Posterior vena cava (tissue), 2 donors: ENCODE measurements around the gene UCP2. TPM values are rescaled to one million over a fixed set of nuclear protein-coding genes. Genes with fewer than 3 reads are reported as not detected.

Experiments
- DNase-seq: peaks from one replicate; pipeline ENCODE4 v3.0.0-alpha.2; 2020; ENCODE audit warnings: low spot score
- intact Hi-C, 2 donors: fragments of 100-400 bp; cut with DNase I; formaldehyde crosslinking; loops; one replicate each; pipeline versions ENCODE4 v1.14.1 to v1.14.2; 2022 to 2023
- total RNA-seq, 2 donors: library from RNA; stranded (reverse); fragmentation: NEBNext Ultra II Directional; extraction: Animal tissue kit (Norgen Biotek cat#: 25700); gene quantifications; one replicate each; pipeline ENCODE4 v1.2.1, GENCODE V29; 2021
- donor health status: DM: yes; HTN: yes; CAD: no.
- donor health status: DM: yes; HTN: yes; CAD: no.

UCP2 gene
- total RNA-seq, 2 donors from 2014 or later = 22.8 to 38.7 TPM

DNA sequence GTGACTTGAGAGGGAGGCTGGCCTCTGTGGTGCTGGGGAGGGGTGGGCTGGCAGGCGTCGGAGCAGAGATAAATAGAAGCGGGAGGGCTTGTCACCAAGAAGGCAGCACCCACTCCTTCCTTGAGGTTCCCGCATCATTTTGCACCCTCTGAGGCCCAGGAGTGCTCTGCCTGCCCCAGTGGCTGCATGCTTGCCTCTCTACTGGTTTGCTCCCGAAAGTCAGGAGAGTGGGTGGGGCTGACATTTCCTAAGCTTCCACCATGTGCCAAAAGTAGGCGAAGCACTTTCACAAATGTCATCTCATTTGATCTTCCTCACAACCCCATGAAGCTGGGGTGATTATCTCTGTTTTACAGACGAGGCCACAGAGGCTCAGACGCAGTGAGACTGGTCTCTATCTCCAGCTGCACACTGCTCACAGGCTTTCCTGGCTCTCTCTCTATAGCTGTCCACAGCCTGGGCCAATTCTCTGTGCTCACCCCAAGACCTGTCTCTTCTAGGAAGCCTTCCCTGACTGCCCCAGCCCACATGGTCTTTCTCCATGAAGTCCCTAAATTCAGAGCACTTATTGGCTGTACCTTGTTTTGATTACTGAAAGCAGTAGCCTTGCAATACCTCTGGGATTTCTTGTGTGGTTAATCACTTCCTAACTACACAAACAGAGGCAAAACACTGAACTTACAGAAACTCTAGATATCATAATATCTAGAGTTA lies 28.9 kb upstream of the UCP2 start:
- intact Hi-C loops = no loop called here
- peak; percentile 63 for DNase-seq

GRCh38 chr11:74010306-74011300 lies 28.0 kb upstream of the UCP2 start:
- DNase-seq = peak; percentile 36
- intact Hi-C loops = no loop called here

DNA sequence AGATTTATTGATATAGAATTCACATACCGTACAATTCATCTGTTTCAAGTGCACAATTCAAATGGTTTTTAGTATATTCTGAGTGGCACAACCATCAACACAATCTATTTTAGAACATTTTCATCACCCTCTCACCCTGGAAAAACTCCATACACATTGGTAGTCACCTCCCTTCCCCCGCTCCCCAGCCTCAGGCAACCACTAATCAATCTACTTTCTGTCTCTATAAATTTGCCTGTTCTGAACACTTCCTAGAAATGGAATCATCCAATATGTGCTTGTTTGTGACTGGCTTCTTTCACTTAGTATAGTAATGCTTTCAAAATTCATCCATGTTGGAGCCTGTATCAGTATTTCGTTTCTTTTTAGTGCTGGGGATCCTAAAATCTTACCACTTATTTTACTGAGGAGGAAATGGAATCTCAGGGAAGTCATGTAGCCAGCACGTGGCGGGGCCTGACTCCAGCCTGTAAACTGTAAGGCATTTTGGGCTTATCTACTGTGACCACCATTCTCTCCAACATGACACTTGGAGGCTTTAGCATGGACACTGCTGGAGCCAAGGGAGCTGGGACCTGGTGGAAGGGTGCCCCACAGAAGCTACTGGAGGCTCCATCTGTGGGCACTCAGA lies 27.1 kb upstream of the UCP2 start:
- DNase-seq = peak; percentile 10
- intact Hi-C loops = no loop called here

- intact Hi-C loops = no loop called here
- no peak for DNase-seq
Observed at GRCh38 chr11:74009230-74009547, 26.5 kb upstream of the UCP2 start.

DNA sequence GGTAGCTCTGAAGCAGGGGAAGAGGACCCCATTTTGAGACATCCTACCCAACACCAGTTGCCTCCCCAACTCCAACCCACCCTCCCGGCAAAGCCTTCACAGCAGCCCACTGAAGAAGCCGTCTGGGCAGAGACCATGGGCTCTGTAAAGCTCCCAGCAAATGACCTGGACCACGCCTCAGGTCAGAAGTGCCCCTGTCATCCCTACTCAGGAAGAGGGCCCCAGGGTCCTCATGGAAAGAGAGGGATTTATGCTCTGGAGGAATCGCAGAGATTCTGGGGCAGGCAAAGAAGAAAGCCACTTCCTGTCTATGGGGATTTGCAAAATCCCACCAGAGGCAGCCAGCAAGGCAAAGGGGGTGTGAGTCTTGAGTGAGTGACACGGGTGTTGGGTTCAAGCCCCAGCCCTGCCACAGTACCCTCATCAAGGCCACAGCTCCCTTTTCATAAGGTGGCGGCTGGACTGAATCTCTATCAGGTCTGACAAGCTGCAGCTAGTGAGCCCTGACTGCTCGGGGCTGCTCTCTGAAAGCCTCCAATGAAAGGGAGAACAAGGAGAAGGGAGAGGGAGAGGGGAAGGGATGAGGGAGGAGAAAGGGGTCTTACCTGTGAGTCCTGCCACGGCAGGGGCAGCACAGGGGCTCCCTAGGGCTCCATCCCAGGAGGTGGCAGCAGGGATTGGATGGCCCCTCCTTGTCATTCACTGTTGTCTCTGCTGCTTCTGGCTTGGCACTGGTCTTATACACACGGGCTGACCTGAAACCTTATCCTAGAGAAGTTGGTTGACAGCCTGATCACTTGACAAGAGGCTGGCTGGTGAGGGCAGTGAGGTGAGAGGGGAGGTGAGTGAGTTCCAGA lies 26.0 kb upstream of the UCP2 start, which contains the start of gene UCP3:
Gene UCP3, minus strand, starts transcription at position 713 of the 857 bp plus-strand sequence. CDS start 2,043 bp downstream, outside the sequence.
- peak; percentile 66 for DNase-seq
- intact Hi-C loops = no loop called here

GRCh38 chr11:74007691-74008372 lies 25.2 kb upstream of the UCP2 start:
- DNase-seq = peak; percentile 30
- intact Hi-C loops = no loop called here

DNA sequence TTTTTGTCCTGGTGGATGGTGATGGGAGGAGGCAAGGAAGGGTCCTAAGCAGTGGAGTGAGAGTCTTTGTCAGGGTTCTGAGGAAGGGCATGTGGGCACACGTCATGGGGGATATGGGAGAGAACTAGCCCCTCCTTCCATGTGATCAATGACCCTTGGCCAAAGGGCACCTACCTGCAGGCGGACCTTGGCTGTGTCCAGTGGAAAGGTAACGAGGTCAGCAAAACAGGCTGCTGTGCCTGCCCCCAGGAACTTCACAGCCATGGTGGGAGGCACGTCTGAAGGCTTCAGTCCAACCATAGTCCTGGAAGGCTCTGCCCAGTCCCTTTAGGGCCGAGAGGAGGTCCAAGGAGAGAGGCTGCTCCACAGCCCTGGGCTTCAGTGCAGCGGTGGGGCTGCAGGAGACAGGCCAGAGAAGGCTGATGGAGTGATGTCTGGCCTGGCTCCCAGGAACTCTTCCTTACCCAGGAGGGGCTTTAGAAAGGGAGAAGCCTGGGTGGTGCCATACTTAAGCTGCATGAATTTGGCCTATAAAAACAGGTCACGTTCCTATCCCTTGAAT lies 24.2 kb upstream of the UCP2 start:
- DNase-seq = peak; percentile 29
- intact Hi-C loops = no loop called here

DNA sequence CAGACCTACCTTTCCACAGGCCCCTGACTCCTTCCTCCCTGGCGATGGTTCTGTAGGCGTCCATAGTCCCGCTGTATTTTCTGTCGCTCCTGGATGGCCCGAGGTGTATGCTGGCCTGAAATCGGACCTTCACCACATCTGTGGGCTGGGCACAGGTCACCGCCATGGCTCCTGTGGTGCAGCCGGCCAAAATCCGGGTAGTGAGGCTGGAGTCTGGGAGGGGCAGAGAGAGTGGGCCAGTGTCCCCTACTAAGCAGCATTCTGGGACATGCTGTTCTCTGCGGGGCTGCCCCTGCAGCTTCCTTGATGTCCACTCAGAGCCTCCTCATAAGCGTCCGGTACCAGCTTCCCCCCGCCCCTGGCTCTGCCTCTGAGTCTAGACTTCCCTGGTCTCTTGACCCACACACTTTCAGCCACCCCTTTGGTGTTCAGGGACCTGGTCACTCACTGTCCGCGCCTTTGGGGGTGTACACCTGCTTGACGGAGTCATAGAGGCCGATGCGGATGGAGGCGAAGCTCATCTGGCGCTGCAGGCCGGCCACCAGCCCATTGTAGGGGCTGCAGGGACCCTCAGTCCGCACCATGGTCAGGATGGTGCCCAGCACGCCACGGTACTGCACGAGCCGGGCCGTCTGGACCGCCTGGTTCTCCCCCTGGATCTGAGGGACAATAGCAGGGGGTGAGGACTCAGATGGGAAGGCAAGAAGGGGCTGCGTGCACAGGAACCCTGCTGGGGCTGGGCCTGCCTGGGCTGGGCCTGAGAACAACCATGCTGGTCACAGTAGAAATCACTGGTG lies 23.3 kb upstream of the UCP2 start:
- DNase-seq = peak; percentile 54
- intact Hi-C loops = no loop called here

DNA sequence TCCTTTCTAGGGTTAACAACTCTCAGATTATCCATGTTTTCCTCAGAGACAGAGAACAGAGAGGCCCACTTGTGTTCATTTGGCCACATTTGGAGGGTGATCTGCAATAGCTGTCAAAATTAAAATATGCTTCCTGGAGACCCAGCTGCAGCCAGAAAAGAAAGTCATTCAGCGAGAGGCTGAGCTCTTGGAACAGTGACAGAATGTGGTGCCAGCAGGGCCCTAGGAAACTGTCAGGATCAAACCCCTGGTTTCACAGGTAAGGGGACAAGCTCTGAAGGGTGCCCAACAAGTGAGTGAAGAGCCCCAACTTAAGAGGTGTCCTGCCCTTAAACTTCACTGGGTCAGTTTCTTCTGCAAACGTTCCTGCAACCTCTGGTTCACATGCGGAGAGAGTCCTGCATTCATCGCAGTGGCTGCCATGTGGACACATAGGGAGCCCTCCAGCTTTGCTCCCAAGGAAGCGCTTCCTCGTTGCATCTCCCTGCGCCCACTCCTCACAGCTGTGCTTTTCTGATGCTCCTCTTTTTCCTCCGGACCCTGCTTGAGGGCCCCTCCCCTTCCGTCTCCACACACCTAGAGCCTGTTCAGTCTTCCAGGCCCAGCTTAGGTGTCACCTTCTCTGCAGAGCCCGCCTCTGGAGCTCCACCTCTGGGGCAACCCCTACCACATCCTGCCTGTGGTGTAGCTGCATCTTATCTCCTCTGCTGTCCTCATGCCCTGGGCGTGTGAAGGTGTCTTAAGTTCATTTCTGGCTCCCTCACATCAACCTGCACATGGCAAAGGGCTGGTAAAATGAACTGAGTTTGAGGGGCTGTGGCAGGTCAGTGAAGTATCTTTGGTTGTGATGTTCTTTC lies 22.3 kb upstream of the UCP2 start:
- peak; percentile 81 for DNase-seq
- intact Hi-C loops = no loop called here

DNA sequence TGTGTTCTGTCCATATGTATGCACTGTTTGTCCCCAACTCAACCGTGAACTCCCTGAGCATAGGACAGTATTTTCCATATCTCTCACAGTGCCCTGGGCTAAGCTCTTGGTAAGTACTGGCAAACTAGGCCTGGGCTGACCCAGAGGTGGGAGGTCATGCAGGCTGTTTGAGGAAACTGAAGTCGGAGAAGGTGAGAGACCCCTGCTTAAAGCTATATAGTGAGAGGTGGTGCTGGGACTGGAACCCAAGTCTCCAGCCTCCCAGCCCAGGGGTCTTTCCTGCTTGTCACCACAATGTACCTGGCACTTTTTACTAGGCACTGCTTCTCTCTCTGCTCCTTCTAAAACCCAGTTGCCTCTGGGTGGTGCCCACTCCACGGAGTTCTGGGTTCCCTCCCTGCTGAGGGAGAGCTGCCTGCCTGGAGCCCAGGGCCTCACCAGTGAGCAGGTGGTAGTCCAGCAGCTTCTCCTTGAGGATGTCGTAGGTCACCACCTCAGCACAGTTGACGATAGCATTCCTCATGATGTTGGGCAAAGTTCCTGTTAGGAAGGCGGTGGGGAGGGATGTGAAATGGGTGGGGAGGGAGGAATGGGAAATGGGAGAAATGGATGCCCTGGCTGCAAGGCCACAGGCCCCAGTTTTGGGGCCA lies 21.5 kb upstream of the UCP2 start:
- peak; percentile 40 for DNase-seq
- intact Hi-C loops = no loop called here

GRCh38 chr11:74002832-74003231 lies 20.2 kb upstream of the UCP2 start:
- no peak for DNase-seq

DNA sequence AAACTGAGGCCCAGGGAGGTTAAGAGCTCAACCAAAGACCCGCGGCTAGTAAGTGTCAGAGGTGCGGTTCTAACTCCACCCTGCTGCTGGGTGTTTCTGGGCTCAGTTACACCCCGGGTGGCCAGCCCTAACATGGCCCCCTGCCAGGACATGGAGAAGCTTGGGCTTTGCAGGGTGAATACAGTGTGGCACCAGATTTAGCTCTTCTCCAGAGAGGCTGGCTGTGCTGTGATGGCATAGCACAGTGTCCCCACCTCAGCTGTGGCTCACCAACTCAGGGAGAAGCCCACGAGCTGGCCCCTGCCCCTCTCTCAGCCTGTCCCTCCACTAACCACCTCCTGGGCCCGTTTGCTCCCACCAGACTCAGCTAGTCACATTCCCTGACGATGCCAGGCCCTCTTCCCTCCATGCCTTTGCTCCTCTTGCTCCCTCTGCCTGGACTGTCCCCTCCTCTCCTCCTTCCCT lies 19.2 kb upstream of the UCP2 start:
- DNase-seq = peak; percentile 73
- intact Hi-C loops = no loop called here

More at GRCh38 chr11:74002832-74003231, 20.2 kb upstream of the UCP2 start:
- intact Hi-C loops = no loop called here

DNA sequence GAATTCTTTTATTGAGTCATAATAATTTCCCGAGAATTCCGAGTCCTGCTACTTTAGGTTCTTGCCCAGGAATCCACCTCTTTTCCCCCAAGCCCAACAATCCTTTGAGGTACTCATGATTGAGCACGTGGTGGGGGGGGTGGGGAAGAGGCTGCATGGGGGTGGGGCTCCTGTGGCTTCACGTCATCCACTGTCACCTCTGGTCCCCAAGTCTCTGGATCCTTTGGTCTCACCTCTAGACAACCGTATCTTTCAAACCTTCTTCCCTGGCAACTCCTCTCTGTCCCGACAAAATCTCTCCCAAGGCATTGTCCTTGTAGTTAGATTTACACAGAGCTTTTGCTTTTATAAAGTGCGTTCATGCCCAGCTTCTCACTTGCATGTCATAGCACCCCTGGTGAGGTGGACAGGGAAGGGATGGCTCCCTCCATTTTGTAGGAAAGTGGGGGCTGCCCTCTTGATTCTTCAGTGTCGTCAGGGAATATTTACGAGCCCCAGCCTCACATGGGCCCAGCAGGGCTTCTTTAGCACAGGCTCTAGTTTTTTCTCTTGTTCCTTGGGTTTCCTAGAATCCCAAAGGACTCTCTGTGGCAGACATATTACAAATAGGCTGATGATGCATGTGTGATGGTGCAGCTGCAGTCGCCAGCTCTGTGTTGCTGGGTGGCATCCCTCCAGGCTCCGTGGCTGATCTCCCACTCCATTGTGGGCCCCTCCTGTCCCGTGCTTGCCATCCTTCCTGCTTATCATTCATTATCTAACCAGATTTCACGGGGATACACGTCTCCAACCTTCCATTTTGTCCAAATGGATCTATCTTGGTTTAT lies 17.9 kb upstream of the UCP2 start:
- peak; percentile 15 for DNase-seq
- intact Hi-C loops = no loop called here

GRCh38 chr11:73999581-74000306 lies 17.1 kb upstream of the UCP2 start:
- peak; percentile 9 for DNase-seq
- intact Hi-C loops = loop anchor here in 1 of 2 donors (5.0 kb wide), 1 partner anchor 1198 kb away; no protein-coding TSS in a partner anchor
